H1 (cell line): ENCODE results near the gene KIFBP. TPM values are rescaled to one million over a fixed set of nuclear protein-coding genes. Genes with fewer than 3 reads are reported as not detected.

Experiments used
- CTCF ChIA-PET: fragments of 300-600 bp; sonication (Branson Sonifier 250); formaldehyde crosslinking; loops from one replicate; lab custom pipeline; 2021; ENCODE audit not compliant: partially characterized antibody; lab: Charles Lee
- POLR2A ChIA-PET: fragments of 300-600 bp; sonication (Branson Sonifier 250); formaldehyde crosslinking; loops from one replicate; lab custom pipeline; 2021; ENCODE audit warnings: inconsistent platforms; ENCODE audit not compliant: partially characterized antibody; lab: Charles Lee
- DNase-seq, 2 experiments: peaks; one replicate each; pipeline versions ENCODE4 v3.0.0 to v3.0.0-alpha.2; 2010 to 2022; ENCODE audit warnings: low spot score in 2 of 2, low read depth in 1 of 2, mixed read lengths in 1 of 2
- FAIRE-seq: peaks from 2 replicates; lab custom pipeline; 2011; peaks lifted over from hg19 to GRCh38; lab: Jason Lieb, UNC
- H2AFZ ChIP-seq: 2 replicates; pipeline ENCODE4 v1.8.1; 2012; ENCODE audit warnings: low read length, inconsistent platforms
- H2AK5ac ChIP-seq: 2 replicates; pipeline ENCODE4 v1.6.1; 2013; ENCODE audit warnings: low read depth, low read length
- H2BK120ac ChIP-seq: replicated peaks from 2 replicates; pipeline ENCODE3; 2013; ENCODE audit warnings: low read depth, low read length, inconsistent platforms
- H2BK12ac ChIP-seq: 2 replicates; pipeline ENCODE4 v1.6.1; 2013; ENCODE audit warnings: low read depth, low read length
- H2BK15ac ChIP-seq: 2 replicates; pipeline ENCODE4 v1.6.1; 2013; ENCODE audit warnings: low read length
- H2BK20ac ChIP-seq: 2 replicates; pipeline ENCODE4 v1.6.1; 2013; ENCODE audit warnings: low read length
- H2BK5ac ChIP-seq: 2 replicates; pipeline ENCODE4 v1.6.1; 2013; ENCODE audit warnings: low read depth, low read length
- H3K14ac ChIP-seq: 2 replicates; pipeline ENCODE4 v1.6.1; 2013; ENCODE audit warnings: inconsistent platforms; ENCODE audit not compliant: insufficient read length
- H3K18ac ChIP-seq: 2 replicates; pipeline ENCODE4 v1.6.1; 2013; ENCODE audit warnings: low read length; ENCODE audit errors: extremely low read depth
- H3K23ac ChIP-seq: 2 replicates; pipeline ENCODE4 v1.6.1; 2013; ENCODE audit warnings: inconsistent platforms; ENCODE audit not compliant: insufficient read length
- H3K23me2 ChIP-seq: 2 replicates; pipeline ENCODE4 v1.6.1; 2013; ENCODE audit warnings: low read depth, low read length
- H3K27ac ChIP-seq: 2 replicates; pipeline ENCODE4 v1.6.1; 2011; ENCODE audit warnings: low read depth, low read length, inconsistent platforms
- H3K27me3 ChIP-seq, 4 experiments: replicated peaks in 1 of 4; 1 replicate in 1 of 4; 2 replicates in 3 of 4; pipeline versions ENCODE4 v1.6.1 to v1.8.1; 2011 to 2013; ENCODE audit warnings: low read length in 3 of 4, mild to moderate bottlenecking in 3 of 4, inconsistent platforms in 2 of 4, mixed read lengths in 2 of 4, moderate library complexity in 1 of 4; ENCODE audit not compliant: control insufficient read depth in 3 of 4, insufficient read depth in 3 of 4; ENCODE audit errors: extremely low read depth in 1 of 4
- H3K36me3 ChIP-seq, 4 experiments: 2 replicates each; pipeline versions ENCODE4 v1.6.1 to v1.8.1; 2011 to 2013; ENCODE audit warnings: mild to moderate bottlenecking in 4 of 4, low read length in 3 of 4, moderate library complexity in 2 of 4, control low read depth in 1 of 4, inconsistent platforms in 1 of 4; ENCODE audit not compliant: insufficient read depth in 4 of 4, control insufficient read depth in 2 of 4
- H3K4ac ChIP-seq: replicated peaks from 2 replicates; pipeline ENCODE3; 2013; ENCODE audit warnings: low read length, low read depth, mixed read lengths, inconsistent platforms; ENCODE audit not compliant: insufficient read length
- H3K4me1 ChIP-seq, 4 experiments: replicated peaks in 1 of 4; 1 replicate in 1 of 4; 2 replicates in 3 of 4; pipeline versions ENCODE4 v1.6.1 to v1.8.1; 2011 to 2013; ENCODE audit warnings: low read length in 3 of 4, inconsistent platforms in 2 of 4, mixed read lengths in 1 of 4; ENCODE audit not compliant: insufficient read depth in 4 of 4, control insufficient read depth in 3 of 4
- H3K4me2 ChIP-seq, 2 experiments: 2 replicates each; pipeline versions ENCODE4 v1.6.1 to v1.8.1; 2011 to 2013; ENCODE audit warnings: low read depth in 2 of 2, low read length in 2 of 2, control low read depth in 1 of 2, inconsistent platforms in 1 of 2, mild to moderate bottlenecking in 1 of 2; ENCODE audit not compliant: insufficient read depth in 1 of 2
- H3K4me3 ChIP-seq, 4 experiments: fragments of 200-600, 300-600 bp in 1 of 4; sonication (generic), shearing (Covaris generic), sonication (Bioruptor Twin) in 1 of 4; 2 replicates each; pipeline versions ENCODE4 v1.5.1 to v1.8.1; 2011 to 2016; ENCODE audit warnings: low read length in 4 of 4, low read depth in 3 of 4, control low read depth in 2 of 4, inconsistent platforms in 2 of 4, mild to moderate bottlenecking in 2 of 4, mixed read lengths in 1 of 4, moderate library complexity in 1 of 4; ENCODE audit not compliant: insufficient read depth in 2 of 4; ENCODE audit errors: extremely low read depth in 1 of 4
- H3K56ac ChIP-seq: replicated peaks from 2 replicates; pipeline ENCODE3; 2013; ENCODE audit warnings: low read depth, mild to moderate bottlenecking, mixed read lengths, low read length, inconsistent platforms; ENCODE audit not compliant: insufficient read length
- H3K79me1 ChIP-seq: 2 replicates; pipeline ENCODE4 v1.6.1; 2013; ENCODE audit warnings: low read depth, low read length, control low read depth
- H3K79me2 ChIP-seq, 2 experiments: 2 replicates each; pipeline versions ENCODE4 v1.6.1 to v1.8.1; 2012 to 2013; ENCODE audit warnings: low read length in 2 of 2, mild to moderate bottlenecking in 2 of 2, inconsistent platforms in 1 of 2; ENCODE audit not compliant: insufficient read depth in 2 of 2, control insufficient read depth in 1 of 2
- H3K9ac ChIP-seq, 4 experiments: replicated peaks in 1 of 4; 1 replicate in 1 of 4; 2 replicates in 3 of 4; pipeline versions ENCODE4 v1.6.1 to v1.8.1; 2011 to 2013; ENCODE audit warnings: low read depth in 3 of 4, low read length in 3 of 4, control low read depth in 2 of 4, mild to moderate bottlenecking in 2 of 4, moderate library complexity in 2 of 4, inconsistent platforms in 1 of 4; ENCODE audit errors: extremely low read depth in 1 of 4
- H3K9me3 ChIP-seq, 2 experiments: 2 replicates each; pipeline versions ENCODE4 v1.6.1 to v1.8.1; 2012 to 2013; ENCODE audit warnings: mild to moderate bottlenecking in 2 of 2, moderate library complexity in 2 of 2, control low read depth in 1 of 2, inconsistent platforms in 1 of 2, low read depth in 1 of 2, low read length in 1 of 2, mixed read lengths in 1 of 2; ENCODE audit not compliant: insufficient read depth in 2 of 2
- H4K20me1 ChIP-seq, 2 experiments: replicated peaks in 1 of 2; 2 replicates each; pipeline versions ENCODE3 to v1.8.1; 2011 to 2013; ENCODE audit warnings: inconsistent platforms in 2 of 2, low read length in 2 of 2, mild to moderate bottlenecking in 1 of 2; ENCODE audit not compliant: insufficient read depth in 2 of 2, control insufficient read depth in 1 of 2
- H4K5ac ChIP-seq: 2 replicates; pipeline ENCODE4 v1.6.1; 2013; ENCODE audit warnings: low read length, low read depth, mixed read lengths, inconsistent platforms; ENCODE audit not compliant: insufficient read length
- H4K8ac ChIP-seq: 2 replicates; pipeline ENCODE4 v1.8.0; 2013; ENCODE audit warnings: mild to moderate bottlenecking, moderate library complexity, low read length, inconsistent platforms; ENCODE audit not compliant: insufficient read depth; ENCODE audit errors: extremely low read depth
- H4K91ac ChIP-seq: replicated peaks from 2 replicates; pipeline ENCODE3; 2013; ENCODE audit warnings: low read length, mixed read lengths, inconsistent platforms; ENCODE audit not compliant: insufficient read length
- BCL11A ChIP-seq, 2 experiments: IDR thresholded peaks; one replicate each; pipeline ENCODE4 v1.6.1; 2011; ENCODE audit warnings: low read depth in 2 of 2, low read length in 2 of 2, mild to moderate bottlenecking in 2 of 2
- CTBP2 ChIP-seq: IDR thresholded peaks from 2 replicates; pipeline ENCODE4 v1.7.0; 2011; ENCODE audit warnings: borderline replicate concordance, mild to moderate bottlenecking, moderate library complexity, mixed read lengths, low read length; ENCODE audit not compliant: insufficient read depth, insufficient read length
- EP300 ChIP-seq, 2 experiments: IDR thresholded peaks; 1 replicate in 1 of 2; 2 replicates in 1 of 2; pipeline ENCODE4 v1.6.1; 2011 to 2012; ENCODE audit warnings: low read depth in 2 of 2, low read length in 2 of 2, mild to moderate bottlenecking in 2 of 2, borderline replicate concordance in 1 of 2, inconsistent platforms in 1 of 2, moderate library complexity in 1 of 2
- GABPA ChIP-seq: IDR thresholded peaks from 2 replicates; pipeline ENCODE4 v1.6.1; 2011; ENCODE audit warnings: mild to moderate bottlenecking, low read length, moderate library complexity, borderline replicate concordance; ENCODE audit not compliant: insufficient read depth
- RAD21 ChIP-seq, 2 experiments: IDR thresholded peaks in 1 of 2; conservative IDR thresholded peaks in 1 of 2; 2 replicates each; pipeline ENCODE4 v1.6.1; 2011; ENCODE audit warnings: low read depth in 2 of 2, low read length in 2 of 2, improper control_type of control experiment in 1 of 2, inconsistent platforms in 1 of 2, mild to moderate bottlenecking in 1 of 2, moderate library complexity in 1 of 2
- RFX5 ChIP-seq: IDR thresholded peaks from 2 replicates; pipeline ENCODE4 v1.6.1; 2011; ENCODE audit warnings: low read depth, low read length, improper control_type of control experiment, borderline replicate concordance
- SIRT6 ChIP-seq: IDR thresholded peaks from one replicate; pipeline ENCODE4 v1.7.1; 2012; ENCODE audit warnings: low read length, inconsistent platforms
- TAF1 ChIP-seq: IDR thresholded peaks from 2 replicates; pipeline ENCODE4 v1.6.1; 2011; ENCODE audit warnings: mild to moderate bottlenecking, low read depth, low read length
- TBP ChIP-seq: IDR thresholded peaks from 2 replicates; pipeline ENCODE4 v1.6.1; 2011; ENCODE audit warnings: low read depth, low read length, improper control_type of control experiment
- WGBS, 2 experiments: shearing (Covaris generic) in 1 of 2; methylation state at CpG; one replicate each; pipeline versions ENCODE4 v1.1.6 to v1.1.7; 2013 to 2015; ENCODE audit warnings: low lambda C conversion rate in 2 of 2, mixed read lengths in 2 of 2, inconsistent platforms in 1 of 2, low coverage in 1 of 2, missing lambda C conversion rate in 1 of 2; ENCODE audit not compliant: insufficient replicate concordance in 2 of 2, insufficient coverage in 1 of 2, insufficient read length in 1 of 2; ENCODE audit errors: extremely low coverage in 1 of 2, missing lambda C conversion rate in 1 of 2; 5-methylcytosine and 5-hydroxymethylcytosine counted together
- polyA plus RNA-seq, 7 experiments: library from polyadenylated mRNA; depleted of rRNA in 3 of 7; stranded (reverse) in 5 of 7; unstranded in 2 of 7; fragments of >200 nt in 5 of 7; fragments of 200-250 nt in 2 of 7; gene quantifications; 1 replicate in 5 of 7; 2 replicates in 1 of 7; 4 replicates in 1 of 7; pipeline versions ENCODE4 v1.2.1 to v1.2.3, GENCODE V29; 2011 to 2013; ENCODE audit warnings: missing spikeins in 2 of 7, mixed read lengths in 2 of 7
- total RNA-seq: library from RNA; stranded (reverse); fragmentation: NEBNext Ultra II Directional; extraction: Animal tissue kit (Norgen Biotek cat#: 25700); gene quantifications from 2 replicates; pipeline ENCODE4 v1.2.1, GENCODE V29; 2021

KIFBP gene
- total and polyA plus RNA-seq, 2 of the 8 experiments (the other 6 are each of a cell fraction or from before 2014, with no cell fraction given) = 17.3 to 34.6 TPM

DNA sequence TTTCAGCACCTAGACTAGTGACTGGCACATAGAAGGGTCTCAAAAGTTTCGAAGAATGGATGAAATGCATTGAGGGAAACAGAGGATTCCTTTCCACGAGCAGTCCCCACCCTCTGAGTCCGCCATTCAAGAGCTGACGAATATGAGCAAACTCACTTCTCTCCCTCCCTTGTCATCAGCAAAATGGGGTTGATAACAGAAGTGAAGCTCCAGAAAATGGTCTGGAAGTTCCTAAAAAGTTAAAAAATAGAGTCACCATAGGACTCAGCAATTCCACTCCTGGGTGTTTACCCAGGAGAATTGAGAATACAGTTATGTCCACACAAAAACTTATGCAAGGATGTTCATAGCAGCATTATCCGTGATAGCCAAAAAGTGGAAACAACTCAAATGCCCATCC, 74.3 kb downstream of the KIFBP start:
- no peak for FAIRE-seq
- DNase-seq = no peak
- Histone ChIP-seq H2AFZ (no peak overlapping the region), H3K79me2 (no peaks in the 10 kb centered on the region), H4K5ac (no peak overlapping the region), H3K27ac (no peak overlapping the region), H2BK120ac (no peak overlapping the region), H4K20me1 (no peaks in the 10 kb centered on the region), H3K36me3 (no peaks in the 10 kb centered on the region), H3K4me1 (no peaks in the 10 kb centered on the region)
- POLR2A ChIA-PET = no interaction called here
- 73% methylated on average over 5 of the region's 5 CpGs; no CpG with 5 or more reads in 1 of the 2 experiments for WGBS, 2 experiments
- TF ChIP-seq SIRT6 (no peak), CTBP2 (no peak), GABPA (no peak), EP300 (IDR thresholded peaks at IDR 0.05; ENCODE audit: borderline replicate concordance in 1 of 2, low read depth in 2 of 2, low read length in 2 of 2) (no peak), TBP (no peak), RAD21 (IDR thresholded peaks at IDR 0.05 in 1 of 2, conservative IDR thresholded peaks at IDR 0.05 in 1 of 2; ENCODE audit: low read depth in 2 of 2, low read length in 2 of 2) (no peak), TAF1 (no peak), BCL11A (IDR thresholded peaks at IDR 0.05; ENCODE audit: low read depth in 2 of 2, low read length in 2 of 2) (no peak), RFX5 (no peak)
- TF ChIP-seq, all 59 proteins: peak for 0
- Histone ChIP-seq H3K14ac (no peak overlapping the region), H2BK12ac (no peak overlapping the region), H3K4me2 (no peak overlapping the region), H3K9me3 (no peaks in the 10 kb centered on the region), H3K4me3 (no peak overlapping the region), H2BK5ac (no peak overlapping the region), H3K9ac (no peak overlapping the region), H3K23me2 (no peaks in the 10 kb centered on the region), H2BK15ac (no peak overlapping the region), H3K56ac (no peak overlapping the region), H3K27me3 (no peaks in the 10 kb centered on the region), H4K91ac (no peak overlapping the region), H4K8ac (no peak overlapping the region), H2BK20ac (no peak overlapping the region), H2AK5ac (no peak overlapping the region), H3K23ac (no peak overlapping the region), H3K4ac (no peak overlapping the region), H3K18ac (no peak overlapping the region), H3K79me1 (no peaks in the 10 kb centered on the region)
- CTCF ChIA-PET = interaction anchor here (0.6 to 2.0 kb wide), 4 partner anchors 7 to 34 kb away, joined by 3 to 5 read pairs (median 4); no protein-coding TSS in a partner anchor
